ENCODE data around the gene SPDYE9.
"Not testable (repeated sequence)": the region's sequence is repeated elsewhere in the genome, so short reads cannot be mapped to it uniquely, and the experiment has no call there.

SPDYE9 gene

DNA sequence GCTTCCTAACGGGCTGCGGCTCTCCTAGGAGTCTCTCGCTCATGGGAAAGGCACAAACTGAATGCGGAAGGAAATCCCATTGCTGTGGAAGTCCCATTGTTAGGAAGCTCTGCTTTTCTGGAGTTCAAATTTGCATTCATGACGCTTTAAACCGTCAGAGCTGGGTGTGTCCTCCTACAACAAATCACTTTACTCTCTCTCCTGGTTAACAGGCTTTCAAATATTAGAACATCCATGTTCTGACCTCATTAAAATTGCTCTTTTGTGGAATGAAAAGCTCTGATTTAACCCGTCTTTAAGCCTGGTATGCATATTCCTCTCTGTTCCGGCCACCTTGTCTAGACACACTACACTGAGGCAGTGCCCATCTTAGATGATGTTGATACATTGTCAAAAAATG is at the start of gene SPDYE9:
Gene SPDYE9, minus strand, starts transcription at position 101 of the 400 bp plus-strand sequence. CDS start 1,800 bp downstream, outside the sequence.
- not testable (repeated sequence) for H3K36me3 ChIP-seq (ENCODE audit: control insufficient read depth in 5 of 5, insufficient read depth in 5 of 5, low read length in 5 of 5); H3K4me1 ChIP-seq (ENCODE audit: control insufficient read depth in 5 of 5, insufficient read depth in 5 of 5, low read length in 5 of 5); H3K9ac ChIP-seq (ENCODE audit: low read length in 5 of 5); H3K9me3 ChIP-seq (ENCODE audit: control insufficient read depth in 5 of 5, low read length in 5 of 5); H3K27ac ChIP-seq (ENCODE audit: low read depth, low read length); H3K27me3 ChIP-seq (ENCODE audit: control insufficient read depth in 5 of 5, insufficient read depth in 4 of 5, low read length in 5 of 5); H3K4me3 ChIP-seq (ENCODE audit: low read depth in 1 of 5, low read length in 5 of 5)

DNA sequence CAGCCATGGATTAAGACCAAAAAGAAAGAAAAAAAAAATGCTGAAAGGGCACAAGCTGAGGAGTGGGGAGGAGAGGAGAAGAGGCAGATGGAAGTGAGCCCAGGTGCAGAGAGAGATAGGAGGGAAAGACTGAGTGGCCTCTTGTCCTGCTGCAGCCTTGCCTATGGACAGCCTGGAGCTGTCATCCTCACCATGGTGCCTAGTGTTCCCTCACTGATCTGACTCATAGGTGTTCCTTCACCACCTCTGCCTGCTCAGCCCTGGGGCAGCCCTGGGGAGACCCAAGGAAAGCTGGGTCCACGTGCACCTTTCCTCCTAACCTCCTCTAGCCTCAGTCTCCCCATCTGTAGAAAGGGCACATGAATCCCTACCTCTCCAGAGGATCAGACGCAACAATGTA is 49.0 kb upstream of the SPDYE9 start:
- H3K27ac ChIP-seq (ENCODE audit: low read depth, low read length); H3K4me3 ChIP-seq (ENCODE audit: low read depth in 1 of 5, low read length in 5 of 5); H3K36me3 ChIP-seq (ENCODE audit: control insufficient read depth in 5 of 5, insufficient read depth in 5 of 5, low read length in 5 of 5); H3K4me1 ChIP-seq (ENCODE audit: control insufficient read depth in 5 of 5, insufficient read depth in 5 of 5, low read length in 5 of 5); H3K9me3 ChIP-seq (ENCODE audit: control insufficient read depth in 5 of 5, low read length in 5 of 5); H3K27me3 ChIP-seq (ENCODE audit: control insufficient read depth in 5 of 5, insufficient read depth in 4 of 5, low read length in 5 of 5); H3K9ac ChIP-seq (ENCODE audit: low read length in 5 of 5): not testable (repeated sequence)

- not testable (repeated sequence) for H3K27me3 ChIP-seq (ENCODE audit: control insufficient read depth in 5 of 5, insufficient read depth in 4 of 5, low read length in 5 of 5)
Observed at GRCh38 chr7:73132651-73133217, 46.9 kb upstream of the SPDYE9 start.

GRCh38 chr7:73130612-73131011 is 44.8 kb upstream of the SPDYE9 start:
- H3K9me3 ChIP-seq (ENCODE audit: control insufficient read depth in 5 of 5, low read length in 5 of 5); H3K4me3 ChIP-seq (ENCODE audit: low read depth in 1 of 5, low read length in 5 of 5); H3K36me3 ChIP-seq (ENCODE audit: control insufficient read depth in 5 of 5, insufficient read depth in 5 of 5, low read length in 5 of 5); H3K27me3 ChIP-seq (ENCODE audit: control insufficient read depth in 5 of 5, insufficient read depth in 4 of 5, low read length in 5 of 5); H3K27ac ChIP-seq (ENCODE audit: low read depth, low read length); H3K4me1 ChIP-seq (ENCODE audit: control insufficient read depth in 5 of 5, insufficient read depth in 5 of 5, low read length in 5 of 5); H3K9ac ChIP-seq (ENCODE audit: low read length in 5 of 5): not testable (repeated sequence)

More at GRCh38 chr7:73132651-73133217, 46.9 kb upstream of the SPDYE9 start:
- not testable (repeated sequence) for H3K9me3 ChIP-seq (ENCODE audit: control insufficient read depth in 5 of 5, low read length in 5 of 5); H3K4me3 ChIP-seq (ENCODE audit: low read depth in 1 of 5, low read length in 5 of 5); H3K9ac ChIP-seq (ENCODE audit: low read length in 5 of 5); H3K27ac ChIP-seq (ENCODE audit: low read depth, low read length); H3K36me3 ChIP-seq (ENCODE audit: control insufficient read depth in 5 of 5, insufficient read depth in 5 of 5, low read length in 5 of 5); H3K4me1 ChIP-seq (ENCODE audit: control insufficient read depth in 5 of 5, insufficient read depth in 5 of 5, low read length in 5 of 5)

DNA sequence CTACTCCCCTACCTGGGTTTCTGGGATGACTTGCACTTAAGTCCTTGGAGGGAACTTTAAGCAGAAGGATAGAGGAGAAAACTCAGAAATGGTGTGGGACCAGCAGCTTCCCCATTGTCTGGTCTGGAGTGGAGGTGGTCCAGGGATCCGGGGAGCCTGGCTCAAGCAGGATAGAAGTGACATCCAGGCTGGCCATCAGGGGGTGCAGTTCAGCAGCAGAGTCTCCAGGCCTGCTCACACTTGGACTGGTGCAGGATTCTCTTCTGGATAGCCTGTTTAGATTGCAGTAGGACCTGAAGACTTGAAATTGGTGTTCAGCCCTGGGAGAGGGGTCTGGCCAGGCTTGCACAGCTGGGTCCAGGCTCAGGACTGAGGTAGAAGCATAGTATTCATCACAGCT is 38.3 kb upstream of the SPDYE9 start:
- H3K36me3 ChIP-seq (ENCODE audit: control insufficient read depth in 5 of 5, insufficient read depth in 5 of 5, low read length in 5 of 5); H3K4me1 ChIP-seq (ENCODE audit: control insufficient read depth in 5 of 5, insufficient read depth in 5 of 5, low read length in 5 of 5); H3K4me3 ChIP-seq (ENCODE audit: low read depth in 1 of 5, low read length in 5 of 5); H3K9ac ChIP-seq (ENCODE audit: low read length in 5 of 5); H3K27ac ChIP-seq (ENCODE audit: low read depth, low read length); H3K9me3 ChIP-seq (ENCODE audit: control insufficient read depth in 5 of 5, low read length in 5 of 5); H3K27me3 ChIP-seq (ENCODE audit: control insufficient read depth in 5 of 5, insufficient read depth in 4 of 5, low read length in 5 of 5): not testable (repeated sequence)

DNA sequence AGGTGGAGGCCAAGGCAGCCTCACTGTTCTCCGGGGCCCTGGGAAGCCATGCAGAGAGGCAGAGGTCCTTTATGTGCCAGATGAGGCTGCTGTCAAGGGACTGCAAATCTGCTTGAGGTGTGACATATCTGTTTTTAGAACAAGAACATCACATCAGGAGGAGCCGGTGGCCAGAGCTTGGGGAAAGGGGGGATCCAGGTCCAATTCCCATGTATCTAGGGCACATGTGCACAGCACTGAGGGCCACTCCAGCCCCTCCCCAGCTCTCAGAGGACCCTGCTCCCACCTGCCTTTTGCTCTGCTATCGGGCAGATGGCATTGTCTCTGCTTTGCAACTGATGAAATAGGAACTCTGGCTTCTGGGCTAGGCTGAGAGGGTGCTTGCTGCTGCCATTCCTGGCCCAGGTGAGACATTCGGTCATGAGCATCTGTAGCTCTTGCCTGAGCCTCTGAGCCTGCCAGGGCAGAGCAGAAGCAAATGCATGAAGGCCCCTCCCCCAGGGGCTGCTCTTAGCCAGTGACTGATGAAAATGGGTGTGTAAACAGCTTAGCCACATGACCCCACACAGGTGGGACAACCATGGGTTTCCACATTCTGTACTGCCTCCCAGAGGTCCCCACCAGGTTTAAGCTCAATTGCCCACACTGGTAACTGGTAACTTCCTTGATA is 37.1 kb upstream of the SPDYE9 start:
- H3K27me3 ChIP-seq (ENCODE audit: control insufficient read depth in 5 of 5, insufficient read depth in 4 of 5, low read length in 5 of 5); H3K27ac ChIP-seq (ENCODE audit: low read depth, low read length); H3K4me3 ChIP-seq (ENCODE audit: low read depth in 1 of 5, low read length in 5 of 5); H3K9ac ChIP-seq (ENCODE audit: low read length in 5 of 5); H3K9me3 ChIP-seq (ENCODE audit: control insufficient read depth in 5 of 5, low read length in 5 of 5); H3K36me3 ChIP-seq (ENCODE audit: control insufficient read depth in 5 of 5, insufficient read depth in 5 of 5, low read length in 5 of 5); H3K4me1 ChIP-seq (ENCODE audit: control insufficient read depth in 5 of 5, insufficient read depth in 5 of 5, low read length in 5 of 5): not testable (repeated sequence)

- H3K9me3 ChIP-seq (ENCODE audit: control insufficient read depth in 5 of 5, low read length in 5 of 5); H3K27ac ChIP-seq (ENCODE audit: low read depth, low read length); H3K27me3 ChIP-seq (ENCODE audit: control insufficient read depth in 5 of 5, insufficient read depth in 4 of 5, low read length in 5 of 5); H3K4me3 ChIP-seq (ENCODE audit: low read depth in 1 of 5, low read length in 5 of 5); H3K9ac ChIP-seq (ENCODE audit: low read length in 5 of 5); H3K4me1 ChIP-seq (ENCODE audit: control insufficient read depth in 5 of 5, insufficient read depth in 5 of 5, low read length in 5 of 5); H3K36me3 ChIP-seq (ENCODE audit: control insufficient read depth in 5 of 5, insufficient read depth in 5 of 5, low read length in 5 of 5): not testable (repeated sequence)
Observed at GRCh38 chr7:73118155-73118554, 32.3 kb upstream of the SPDYE9 start.

- not testable (repeated sequence) for H3K9ac ChIP-seq (ENCODE audit: low read length in 5 of 5); H3K9me3 ChIP-seq (ENCODE audit: control insufficient read depth in 5 of 5, low read length in 5 of 5); H3K4me1 ChIP-seq (ENCODE audit: control insufficient read depth in 5 of 5, insufficient read depth in 5 of 5, low read length in 5 of 5); H3K36me3 ChIP-seq (ENCODE audit: control insufficient read depth in 5 of 5, insufficient read depth in 5 of 5, low read length in 5 of 5); H3K27ac ChIP-seq (ENCODE audit: low read depth, low read length); H3K4me3 ChIP-seq (ENCODE audit: low read depth in 1 of 5, low read length in 5 of 5); H3K27me3 ChIP-seq (ENCODE audit: control insufficient read depth in 5 of 5, insufficient read depth in 4 of 5, low read length in 5 of 5)
Observed at GRCh38 chr7:73057811-73058210, 28.0 kb downstream of the SPDYE9 start, which contains the start of gene SPDYE11. TSS of gene SPDYE11 (minus strand) at chr7:73057911. CDS start at chr7:73056111, 1,800 bp downstream.

GRCh38 chr7:73029666-73030065 is 56.2 kb downstream of the SPDYE9 start, which contains the start of gene SPDYE8:
TSS of gene SPDYE8 (minus strand) at chr7:73029766. CDS start at chr7:73027966, 1,800 bp downstream.
- not testable (repeated sequence) for H3K27me3 ChIP-seq (ENCODE audit: control insufficient read depth in 5 of 5, insufficient read depth in 4 of 5, low read length in 5 of 5); H3K27ac ChIP-seq (ENCODE audit: low read depth, low read length); H3K36me3 ChIP-seq (ENCODE audit: control insufficient read depth in 5 of 5, insufficient read depth in 5 of 5, low read length in 5 of 5)

More at GRCh38 chr7:73029666-73030065, 56.2 kb downstream of the SPDYE9 start, which contains the start of gene SPDYE8:
- H3K4me1 ChIP-seq (ENCODE audit: control insufficient read depth in 5 of 5, insufficient read depth in 5 of 5, low read length in 5 of 5); H3K4me3 ChIP-seq (ENCODE audit: low read depth in 1 of 5, low read length in 5 of 5); H3K9me3 ChIP-seq (ENCODE audit: control insufficient read depth in 5 of 5, low read length in 5 of 5); H3K9ac ChIP-seq (ENCODE audit: low read length in 5 of 5): not testable (repeated sequence)
